OCI-LY7 (cell line): Measurements from ENCODE around the gene EFCAB5.

ENCODE experiments used
- EZH2phosphoT487 ChIP-seq: fragments of 200-600 bp; sonication (generic); IDR thresholded peaks from 2 replicates; pipeline ENCODE4 v1.6.1; 2018; ENCODE audit warnings: low read depth, borderline replicate concordance, mild to moderate bottlenecking, mixed run types, antibody characterized with exemption, low read length, moderate library complexity, mixed read lengths
- TF ChIP-seq, protein P1 (sequence below): fragments of 200-600 bp; sonication (generic); conservative IDR thresholded peaks from 2 replicates; pipeline ENCODE4 v1.5.1; 2014; ENCODE audit warnings: mild to moderate bottlenecking, antibody characterized with exemption, low read length, moderate library complexity, mixed read lengths

DNA sequence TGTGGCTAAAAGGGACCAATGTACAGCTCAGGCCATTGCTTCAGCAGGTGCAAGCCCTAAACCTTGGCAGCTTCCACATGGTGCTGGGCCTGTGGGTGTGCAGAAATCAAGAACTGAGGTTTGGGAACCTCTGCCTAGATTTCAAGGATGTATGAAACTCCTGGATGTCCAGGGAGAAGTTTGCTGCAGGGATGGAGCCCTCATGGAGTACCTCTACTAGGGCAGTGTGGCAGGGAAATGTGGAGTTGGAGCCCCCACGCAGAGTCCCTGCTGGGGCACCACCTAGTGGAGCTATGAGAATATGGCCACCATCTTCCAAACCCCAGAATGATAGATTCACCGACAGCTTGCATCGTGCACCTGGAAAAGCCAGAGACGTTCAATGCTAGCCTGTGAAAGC, 13.0 kb downstream of the EFCAB5 start:
- TF ChIP-seq, protein P1, sequence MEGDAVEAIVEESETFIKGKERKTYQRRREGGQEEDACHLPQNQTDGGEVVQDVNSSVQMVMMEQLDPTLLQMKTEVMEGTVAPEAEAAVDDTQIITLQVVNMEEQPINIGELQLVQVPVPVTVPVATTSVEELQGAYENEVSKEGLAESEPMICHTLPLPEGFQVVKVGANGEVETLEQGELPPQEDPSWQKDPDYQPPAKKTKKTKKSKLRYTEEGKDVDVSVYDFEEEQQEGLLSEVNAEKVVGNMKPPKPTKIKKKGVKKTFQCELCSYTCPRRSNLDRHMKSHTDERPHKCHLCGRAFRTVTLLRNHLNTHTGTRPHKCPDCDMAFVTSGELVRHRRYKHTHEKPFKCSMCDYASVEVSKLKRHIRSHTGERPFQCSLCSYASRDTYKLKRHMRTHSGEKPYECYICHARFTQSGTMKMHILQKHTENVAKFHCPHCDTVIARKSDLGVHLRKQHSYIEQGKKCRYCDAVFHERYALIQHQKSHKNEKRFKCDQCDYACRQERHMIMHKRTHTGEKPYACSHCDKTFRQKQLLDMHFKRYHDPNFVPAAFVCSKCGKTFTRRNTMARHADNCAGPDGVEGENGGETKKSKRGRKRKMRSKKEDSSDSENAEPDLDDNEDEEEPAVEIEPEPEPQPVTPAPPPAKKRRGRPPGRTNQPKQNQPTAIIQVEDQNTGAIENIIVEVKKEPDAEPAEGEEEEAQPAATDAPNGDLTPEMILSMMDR, result peak; percentile 58
- TF ChIP-seq EZH2phosphoT487, result no peak
